Suprapubic skin (tissue), 4 donors: Measurements from ENCODE around the gene GGA3. TPM values are rescaled to one million over a fixed set of nuclear protein-coding genes. Genes with fewer than 3 reads are reported as not detected.

Source experiments
- total RNA-seq, 4 donors: library from RNA; depleted of rRNA; stranded (reverse); fragments of >200 nt; gene quantifications; one replicate each; pipeline ENCODE4 v1.1.0, GENCODE V29; 2016

Gene GGA3
- total RNA-seq, 4 donors from 2014 or later: 27.0 to 68.8 (median 35.3) TPM

Other genes starting within 250 kb of the GGA3 start
- gene MRPL58, start 248.9 kb downstream of the GGA3 start, total RNA-seq: 10 to 100 TPM; 20.2 to 68.2 (median 46.7) TPM
- 100 to 1,000 TPM; 167 to 312 (median 272) TPM for gene ATP5PD, start 214.6 kb downstream of the GGA3 start, total RNA-seq
- gene KCTD2, start 214.4 kb downstream of the GGA3 start, total RNA-seq: 10 to 100 TPM; 25.3 to 37.7 (median 31.3) TPM
- 10 to 100 TPM; 59.1 to 93.3 (median 61.4) TPM for gene SLC16A5, start 173.7 kb downstream of the GGA3 start, total RNA-seq
- 10 to 100 TPM in 2 of 4 donors, 1 to 10 TPM in 2; 7.5 to 15.5 (median 10.5) TPM for gene ARMC7, start 151.6 kb downstream of the GGA3 start, total RNA-seq
- gene NT5C, start 129.9 kb downstream of the GGA3 start, total RNA-seq: 10 to 100 TPM; 58.6 to 86.7 (median 69.6) TPM
- 10 to 100 TPM; 37.9 to 55.9 (median 50.4) TPM for gene JPT1, start 107.1 kb downstream of the GGA3 start, total RNA-seq
- 10 to 100 TPM; 52.0 to 73.9 (median 70.8) TPM for gene SUMO2, start 78.6 kb downstream of the GGA3 start, total RNA-seq
- gene NUP85, start 55.9 kb downstream of the GGA3 start, total RNA-seq: 10 to 100 TPM; 27.3 to 71.7 (median 33.0) TPM
- 10 to 100 TPM; 19.2 to 36.4 (median 29.0) TPM for gene MRPS7, start 273 bp upstream of the GGA3 start, total RNA-seq
- 10 to 100 TPM; 24.2 to 44.1 (median 30.6) TPM for gene MIF4GD, start 9.6 kb upstream of the GGA3 start, total RNA-seq
- gene SLC25A19, start 27.8 kb upstream of the GGA3 start, total RNA-seq: 10 to 100 TPM in 2 of 4 donors, 1 to 10 TPM in 2; 6.1 to 14.4 (median 10.1) TPM
- 10 to 100 TPM; 44.9 to 62.6 (median 58.7) TPM for gene GRB2, start 144.1 kb upstream of the GGA3 start, total RNA-seq
- gene TMEM94, start 195.0 kb upstream of the GGA3 start, total RNA-seq: 100 to 1,000 TPM in 1 of 4 donors, 10 to 100 TPM in 3; 50.0 to 147 (median 81.7) TPM